Subcutaneous preadipocyte (primary cell): ENCODE results near the gene FAM135A. TPM values are rescaled to one million over a fixed set of nuclear protein-coding genes. Genes with fewer than 3 reads are reported as not detected.

Experiments
- small RNA-seq: library from RNA; depleted of rRNA; stranded (forward); fragments of <200 nt; gene quantifications from one replicate; pipeline ENCODE3, GENCODE V24; 2012
- total RNA-seq: library from RNA; depleted of rRNA; stranded (reverse); fragments of >200 nt; gene quantifications from 2 replicates; pipeline ENCODE4 v1.2.3, GENCODE V29; 2012

The FAM135A gene
- 8.5 and 12.3 TPM in 2 replicates for total RNA-seq

GRCh38 chr6:70413114-70413991 is at the start of gene FAM135A:
Gene FAM135A (plus strand): TSS chr6:70413508. CDS start chr6:70428343, 14,835 bp downstream.

GRCh38 chr6:70566751-70567382 is 153.6 kb downstream of the FAM135A start, which contains the start of gene SDHAF4:
Gene SDHAF4 (plus strand): TSS chr6:70566930. CDS start chr6:70566941, 11 bp downstream.

Small RNA genes lying within 50 kb of the gene (small RNA-seq; reads per million reads assigned to genes)
- gene RNU7-48P: not detected

Other genes with a start within 250 kb of the FAM135A start
- gene COL9A1, start 110.4 kb upstream of the FAM135A start, total RNA-seq: not detected in 2 replicates
- 12.3 and 16.5 TPM in 2 replicates for gene SDHAF4, start 153.4 kb downstream of the FAM135A start, total RNA-seq